Measurements from ENCODE around the gene CCDC191. TPM values are rescaled to one million over a fixed set of nuclear protein-coding genes. Genes with fewer than 3 reads are reported as not detected.

Gene CCDC191
- total RNA-seq, 4 donors from 2014 or later = 0.29 to 0.82 (median 0.42) TPM

- TF ChIP-seq CTCF (IDR thresholded peaks at IDR 0.05 in 4 of 5, conservative IDR thresholded peaks at IDR 0.05 in 1 of 5) (no peak), POLR2A (IDR thresholded peaks at IDR 0.05) (no peak)
- no peak for ATAC-seq
- Histone ChIP-seq H3K27me3 (no peaks in the 10 kb centered on the region), H3K27ac (no peak overlapping the region), H3K36me3 (no peaks in the 10 kb centered on the region), H3K9me3 (no peaks in the 10 kb centered on the region), H3K4me1 (no peaks in the 10 kb centered on the region), H3K4me3 (no peak overlapping the region)
- no peak for DNase-seq
- in situ Hi-C loops (cut with MboI; ENCODE audit: low sequenced_read_pairs in 4 of 4) (no loop called here), intact Hi-C loops (cut with DNase I; ENCODE audit: low total_unique reads) (no loop called here)
These were observed 45.1 kb downstream of the CCDC191 start for GRCh38 chr3:114011059-114011797.

GRCh38 chr3:114005481-114005880, 50.8 kb downstream of the CCDC191 start:
- H3K36me3 ChIP-seq = peaks cover 0 to 8% of the 10 kb centered on the region in 2 donors
- DNase-seq (no peak), ATAC-seq (no peak)
- no peak overlapping the region for H3K4me3 ChIP-seq
- H3K27ac ChIP-seq = no peak overlapping the region
- TF ChIP-seq POLR2A (IDR thresholded peaks at IDR 0.05) (no peak), CTCF (IDR thresholded peaks at IDR 0.05 in 4 of 5, conservative IDR thresholded peaks at IDR 0.05 in 1 of 5) (no peak)
- in situ Hi-C loops (cut with MboI; ENCODE audit: low sequenced_read_pairs in 4 of 4) = no loop called here
- H3K27me3 ChIP-seq = no peaks in the 10 kb centered on the region
- intact Hi-C loops (cut with DNase I; ENCODE audit: low total_unique reads) = no loop called here
- H3K4me1 ChIP-seq = no peaks in the 10 kb centered on the region
- no peaks in the 10 kb centered on the region for H3K9me3 ChIP-seq

GRCh38 chr3:113985541-113985940, 70.8 kb downstream of the CCDC191 start:
- in situ Hi-C loops (cut with MboI; ENCODE audit: low sequenced_read_pairs in 4 of 4) (no loop called here), intact Hi-C loops (cut with DNase I; ENCODE audit: low total_unique reads) (no loop called here)
- H3K4me1 ChIP-seq = no peaks in the 10 kb centered on the region
- no peak overlapping the region for H3K27ac ChIP-seq
- no peaks in the 10 kb centered on the region for H3K36me3 ChIP-seq
- no peak overlapping the region for H3K4me3 ChIP-seq
- no peaks in the 10 kb centered on the region for H3K27me3 ChIP-seq
- ATAC-seq (no peak), DNase-seq (no peak)
- TF ChIP-seq CTCF (IDR thresholded peaks at IDR 0.05 in 4 of 5, conservative IDR thresholded peaks at IDR 0.05 in 1 of 5) = no peak
- no peak for TF ChIP-seq POLR2A (IDR thresholded peaks at IDR 0.05)
- no peaks in the 10 kb centered on the region for H3K9me3 ChIP-seq

- in situ Hi-C loops (cut with MboI; ENCODE audit: low sequenced_read_pairs in 4 of 4) = no loop called here
- Histone ChIP-seq H3K27me3 (no peaks in the 10 kb centered on the region), H3K4me1 (no peaks in the 10 kb centered on the region), H3K4me3 (no peak overlapping the region), H3K36me3 (no peaks in the 10 kb centered on the region), H3K9me3 (no peaks in the 10 kb centered on the region), H3K27ac (no peak overlapping the region)
- no peak for TF ChIP-seq POLR2A (IDR thresholded peaks at IDR 0.05)
- TF ChIP-seq CTCF (IDR thresholded peaks at IDR 0.05 in 4 of 5, conservative IDR thresholded peaks at IDR 0.05 in 1 of 5) = no peak
- DNase-seq = no peak
- intact Hi-C loops (cut with DNase I; ENCODE audit: low total_unique reads) = no loop called here
- ATAC-seq = no peak
These were observed 72.8 kb downstream of the CCDC191 start for GRCh38 chr3:113983544-113983943.

GRCh38 chr3:113981803-113982202, 74.5 kb downstream of the CCDC191 start:
- ATAC-seq (no peak), DNase-seq (no peak)
- Histone ChIP-seq H3K36me3 (no peaks in the 10 kb centered on the region), H3K4me1 (no peaks in the 10 kb centered on the region), H3K27ac (no peak overlapping the region), H3K4me3 (no peak overlapping the region), H3K27me3 (no peaks in the 10 kb centered on the region), H3K9me3 (no peaks in the 10 kb centered on the region)
- in situ Hi-C loops (cut with MboI; ENCODE audit: low sequenced_read_pairs in 4 of 4) (no loop called here), intact Hi-C loops (cut with DNase I; ENCODE audit: low total_unique reads) (no loop called here)
- TF ChIP-seq CTCF (IDR thresholded peaks at IDR 0.05 in 4 of 5, conservative IDR thresholded peaks at IDR 0.05 in 1 of 5) (no peak), POLR2A (IDR thresholded peaks at IDR 0.05) (no peak)

All from gastrocnemius medialis (tissue), 4 donors.